ENCODE results near the gene DNAJB2.
"Not testable (repeated sequence)": the region's sequence is repeated elsewhere in the genome, so short reads cannot be mapped to it uniquely, and the experiment has no call there.

GRCh38 chr2:219287116-219287440 lies 7.9 kb downstream of the DNAJB2 start:
- not testable (repeated sequence) for TF ChIP-seq YY1 (IDR thresholded peaks at IDR 0.05; ENCODE audit: insufficient read depth, insufficient read length); ZNF274 (IDR thresholded peaks at IDR 0.05; ENCODE audit: low read depth, low read length); SUZ12 (IDR thresholded peaks at IDR 0.05; ENCODE audit: extremely low read depth, insufficient read depth, insufficient read length)
